HG03159 (cell line): ENCODE measurements around the gene GDF15.

Source experiments
- ATAC-seq: cut with Tn5 transposase; IDR thresholded peaks from one replicate; pipeline ENCODE4 v1.9.1; 2021; ENCODE audit warnings: mild to moderate bottlenecking, moderate library complexity; ENCODE audit not compliant: unreplicated experiment

GDF15 gene

GRCh38 chr19:18428787-18429674 is 43.1 kb downstream of the GDF15 start:
- peak; percentile 49 for ATAC-seq

DNA sequence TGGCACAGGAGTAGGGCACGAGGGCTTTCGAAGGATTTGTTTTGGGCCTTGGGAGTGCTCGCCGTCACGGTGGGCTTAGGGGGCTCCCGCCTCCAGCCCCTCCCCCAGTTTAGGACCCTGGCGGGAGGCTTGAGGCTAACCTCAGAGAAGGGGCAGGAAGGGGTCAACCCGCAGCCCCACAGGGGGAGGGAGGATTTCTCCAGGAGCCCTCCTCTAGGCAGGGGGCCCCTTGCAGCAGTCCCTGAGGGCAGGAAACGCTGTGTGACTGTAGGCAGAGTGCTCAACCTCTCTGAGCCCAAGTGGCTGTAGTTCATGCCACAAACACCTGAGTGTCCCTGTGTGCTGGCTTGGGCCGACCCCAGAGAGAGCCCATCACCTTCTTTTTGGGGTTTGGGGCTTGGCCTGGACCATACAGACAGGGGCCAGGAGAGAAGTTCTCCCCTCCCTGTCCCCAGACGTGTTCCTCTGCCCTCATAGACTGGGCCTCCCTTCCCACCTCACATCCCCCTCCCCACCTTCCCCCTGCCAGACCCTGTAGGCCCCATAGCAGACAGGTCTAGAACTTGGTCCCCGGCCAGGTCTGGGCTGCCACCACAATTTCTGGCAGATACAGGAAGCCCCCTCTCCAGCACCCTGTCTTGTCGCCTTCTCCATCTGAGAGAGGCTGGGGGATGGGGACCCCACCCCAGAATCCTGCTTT is 43.9 kb downstream of the GDF15 start:
- no peak for ATAC-seq

GRCh38 chr19:18430417-18431144 is 44.6 kb downstream of the GDF15 start:
- no peak for ATAC-seq

GRCh38 chr19:18431351-18432197 is 45.6 kb downstream of the GDF15 start:
- ATAC-seq = no peak

- ATAC-seq = no peak
Measured at GRCh38 chr19:18432275-18433014, 46.5 kb downstream of the GDF15 start.

GRCh38 chr19:18433015-18433691 is 47.2 kb downstream of the GDF15 start:
- ATAC-seq = no peak

GRCh38 chr19:18433735-18434398 is 47.9 kb downstream of the GDF15 start:
- ATAC-seq = no peak

GRCh38 chr19:18434411-18435175 is 48.6 kb downstream of the GDF15 start:
- no peak for ATAC-seq

GRCh38 chr19:18435178-18435841 is 49.4 kb downstream of the GDF15 start:
- no peak for ATAC-seq

- ATAC-seq = no peak
Measured at GRCh38 chr19:18435842-18436670, 50.1 kb downstream of the GDF15 start.

- no peak for ATAC-seq
Measured at GRCh38 chr19:18436671-18437490, 50.9 kb downstream of the GDF15 start.

DNA sequence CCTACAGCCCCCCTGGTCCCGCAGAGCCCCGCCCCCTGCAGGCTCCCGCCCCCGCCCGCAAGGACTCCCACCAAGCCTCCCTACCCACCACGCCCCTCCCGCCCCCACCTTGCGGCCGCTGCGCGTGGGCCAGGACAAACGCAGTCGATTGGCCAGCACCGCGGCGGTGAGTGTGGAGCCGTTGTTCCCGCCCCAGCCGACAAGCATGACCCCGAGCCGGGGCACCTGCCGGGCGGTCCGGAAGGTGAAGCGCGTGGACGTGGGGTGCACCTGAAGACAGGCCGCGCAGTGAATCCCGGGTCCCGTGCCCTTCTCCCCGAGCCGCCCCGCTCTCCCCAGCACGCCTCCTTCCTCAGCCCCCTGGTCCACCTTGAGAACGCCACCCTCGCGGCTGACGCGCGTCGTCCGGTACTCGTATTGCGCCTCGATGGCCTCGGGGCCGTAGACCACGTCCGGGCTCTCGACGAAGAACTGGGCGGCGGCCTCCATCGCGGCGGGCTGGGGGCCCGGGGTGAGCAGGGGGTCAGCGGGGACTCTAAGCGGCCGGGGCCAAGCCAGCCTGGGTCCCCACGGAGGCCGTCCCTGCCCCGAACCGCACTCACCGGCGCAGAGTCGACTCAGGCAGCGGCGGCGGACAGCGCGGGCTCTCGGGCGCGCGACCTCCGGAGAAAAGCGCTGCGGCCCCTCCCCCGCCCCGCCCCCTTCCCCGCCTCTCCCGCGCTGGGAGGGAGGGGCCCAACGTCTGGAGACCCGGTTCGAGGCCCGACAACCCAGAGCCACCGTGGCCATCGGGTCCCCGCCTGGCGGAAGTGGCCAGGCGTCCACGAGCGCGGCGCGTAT is 51.8 kb downstream of the GDF15 start, which contains the start of gene ISYNA1:
Gene ISYNA1, minus strand, starts transcription at position 643 of the 840 bp plus-strand sequence. Its CDS starts 154 bp downstream, at position 489.
- ATAC-seq = no peak

GRCh38 chr19:18438331-18439024 is 52.5 kb downstream of the GDF15 start:
- ATAC-seq = no peak
